Hypothalamus (tissue), 51 donors: Measurements from ENCODE around the gene TFEB.
"Not testable (repeated sequence)": the region's sequence is repeated elsewhere in the genome, so short reads cannot be mapped to it uniquely, and the experiment has no call there.

ENCODE experiments used
- DNase-seq, 51 donors: peaks; one replicate each; lab custom pipeline; 2025; lab: John Stamatoyannopoulos, UW

The TFEB gene

GRCh38 chr6:41766043-41766664 is 30.7 kb upstream of the TFEB start:
- DNase-seq, result not testable (repeated sequence)

- DNase-seq, result no peak
Observed at GRCh38 chr6:41763470-41763869, 28.1 kb upstream of the TFEB start.

- DNase-seq, result no peak
Observed at GRCh38 chr6:41759905-41760579, 24.6 kb upstream of the TFEB start.

- DNase-seq, result no peak
Observed at GRCh38 chr6:41759106-41759904, 23.9 kb upstream of the TFEB start.

GRCh38 chr6:41758641-41759035 is 23.2 kb upstream of the TFEB start:
- DNase-seq, result no peak

- DNase-seq, result no peak
Observed at GRCh38 chr6:41757931-41758640, 22.7 kb upstream of the TFEB start.

GRCh38 chr6:41757271-41757670 is 21.9 kb upstream of the TFEB start:
- no peak for DNase-seq

- no peak for DNase-seq
Observed at GRCh38 chr6:41756354-41756753, 20.9 kb upstream of the TFEB start.

GRCh38 chr6:41755895-41756294 is 20.5 kb upstream of the TFEB start:
- no peak for DNase-seq

GRCh38 chr6:41750374-41750773 is 15.0 kb upstream of the TFEB start:
- DNase-seq, result no peak

- no peak for DNase-seq
Observed at GRCh38 chr6:41748542-41748941, 13.1 kb upstream of the TFEB start.

- DNase-seq, result no peak
Observed at GRCh38 chr6:41748102-41748477, 12.7 kb upstream of the TFEB start.

GRCh38 chr6:41747256-41748101 is 12.1 kb upstream of the TFEB start, which contains the start of gene PGC:
PGC (minus strand) TSS chr6:41747397; CDS start chr6:41747334, 63 bp downstream.
- no peak for DNase-seq

GRCh38 chr6:41746107-41746506 is 10.7 kb upstream of the TFEB start:
- no peak for DNase-seq

- no peak for DNase-seq
Observed at GRCh38 chr6:41744236-41744787, 8.9 kb upstream of the TFEB start.

GRCh38 chr6:41743406-41744235 is 8.2 kb upstream of the TFEB start:
- no peak for DNase-seq

GRCh38 chr6:41741625-41742490 is 6.5 kb upstream of the TFEB start:
- no peak for DNase-seq
